GM19043 (cell line): ENCODE results near the gene TROAP.

ENCODE experiments used
- ATAC-seq: cut with Tn5 transposase; IDR thresholded peaks from one replicate; pipeline ENCODE4 v1.9.1; 2021; ENCODE audit warnings: low read depth; ENCODE audit not compliant: unreplicated experiment

Gene TROAP

GRCh38 chr12:49341777-49342065 is 18.7 kb downstream of the TROAP start:
- no peak for ATAC-seq

- ATAC-seq = peak; percentile 61
These were observed 19.2 kb downstream of the TROAP start for GRCh38 chr12:49342066-49342913.

GRCh38 chr12:49342914-49343731 is 20.1 kb downstream of the TROAP start:
- ATAC-seq = no peak

DNA sequence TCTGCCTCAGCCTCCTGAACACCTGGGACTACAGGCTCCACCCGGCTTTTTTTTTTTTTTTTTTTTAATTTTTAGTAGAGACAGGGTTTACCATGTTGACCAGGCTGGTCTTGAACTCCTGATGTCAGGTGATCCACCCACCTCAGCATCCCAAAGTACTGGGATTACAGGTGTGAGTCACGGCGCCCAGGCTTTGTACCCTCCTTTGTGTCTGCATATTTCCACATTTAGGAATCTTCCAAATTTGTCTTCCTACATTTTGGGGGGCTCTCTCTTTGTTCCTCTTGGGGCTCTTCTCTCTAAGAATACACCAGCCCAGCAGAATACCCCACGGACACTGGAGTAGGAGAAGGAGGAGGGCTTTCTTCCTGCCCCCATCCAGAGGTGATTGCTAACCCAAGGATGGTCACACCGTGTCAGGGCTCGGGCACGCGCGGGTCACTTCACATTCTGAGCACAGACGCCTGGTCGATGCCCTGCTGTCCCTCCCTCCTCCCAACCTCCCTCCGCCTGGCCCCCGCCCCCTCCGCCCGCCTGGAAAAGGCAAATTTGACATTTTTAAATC is 21.5 kb downstream of the TROAP start:
- ATAC-seq = no peak

DNA sequence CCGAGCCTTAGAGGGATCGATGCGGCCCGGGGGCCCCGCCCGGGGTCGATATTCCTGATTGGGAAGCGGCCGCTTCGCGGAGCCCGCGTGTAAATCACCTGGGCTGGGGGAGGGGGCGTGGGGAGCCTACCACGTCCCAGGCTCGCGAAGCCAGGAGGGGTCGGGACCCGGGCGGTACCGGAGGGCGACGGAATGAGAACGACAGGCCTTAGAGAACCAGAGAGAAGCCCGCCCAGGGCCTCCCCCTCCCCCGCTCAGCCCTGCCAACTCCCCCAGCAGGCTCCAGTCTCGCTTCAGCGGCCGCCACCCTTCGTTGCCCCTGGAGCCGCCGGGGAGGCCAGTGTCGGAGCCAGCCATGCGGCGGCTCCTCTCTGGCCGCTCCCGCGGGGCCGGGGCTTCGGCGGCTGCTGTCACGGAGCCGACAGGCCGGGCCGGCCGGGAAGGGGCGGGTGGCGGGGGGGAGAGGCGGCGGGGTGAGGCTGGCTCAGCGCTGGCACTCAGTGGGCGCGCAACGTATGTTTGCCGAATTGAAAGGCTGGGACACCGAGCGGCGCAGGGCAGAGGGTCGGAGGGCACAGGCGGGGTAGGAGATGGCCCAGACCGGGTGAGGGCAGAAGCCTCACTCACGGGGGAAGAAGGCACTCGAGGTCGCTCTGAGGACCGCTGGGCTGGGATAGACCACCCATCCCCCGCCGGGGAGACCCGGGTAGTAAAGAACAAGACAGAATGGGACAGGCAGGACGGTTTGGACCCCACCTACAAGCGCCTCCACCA is 22.2 kb downstream of the TROAP start:
- no peak for ATAC-seq

GRCh38 chr12:49345825-49346658 is 23.0 kb downstream of the TROAP start:
- ATAC-seq = no peak

GRCh38 chr12:49346659-49347310 is 23.7 kb downstream of the TROAP start, which contains the start of gene DNAJC22:
Gene DNAJC22, plus strand, starts transcription at chr12:49346888. Its CDS starts 1,985 bp downstream, at chr12:49348873.
- ATAC-seq = no peak

GRCh38 chr12:49347311-49348193 is 24.5 kb downstream of the TROAP start:
- no peak for ATAC-seq

DNA sequence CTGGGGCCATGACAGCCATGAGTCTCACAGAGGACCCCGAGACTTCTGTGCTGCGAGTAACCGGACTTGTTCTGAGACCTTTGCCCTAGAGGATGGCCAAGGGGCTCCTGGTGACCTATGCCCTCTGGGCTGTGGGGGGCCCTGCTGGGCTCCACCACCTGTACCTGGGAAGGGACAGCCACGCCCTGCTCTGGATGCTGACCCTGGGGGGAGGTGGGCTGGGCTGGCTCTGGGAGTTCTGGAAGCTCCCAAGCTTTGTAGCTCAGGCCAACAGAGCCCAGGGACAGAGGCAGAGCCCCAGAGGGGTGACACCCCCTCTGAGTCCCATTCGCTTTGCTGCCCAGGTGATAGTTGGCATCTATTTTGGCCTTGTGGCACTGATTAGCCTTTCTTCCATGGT is 25.7 kb downstream of the TROAP start:
- no peak for ATAC-seq

- no peak for ATAC-seq
These were observed 26.2 kb downstream of the TROAP start for GRCh38 chr12:49349266-49349665.

- no peak for ATAC-seq
These were observed 29.3 kb downstream of the TROAP start for GRCh38 chr12:49352351-49352750.

DNA sequence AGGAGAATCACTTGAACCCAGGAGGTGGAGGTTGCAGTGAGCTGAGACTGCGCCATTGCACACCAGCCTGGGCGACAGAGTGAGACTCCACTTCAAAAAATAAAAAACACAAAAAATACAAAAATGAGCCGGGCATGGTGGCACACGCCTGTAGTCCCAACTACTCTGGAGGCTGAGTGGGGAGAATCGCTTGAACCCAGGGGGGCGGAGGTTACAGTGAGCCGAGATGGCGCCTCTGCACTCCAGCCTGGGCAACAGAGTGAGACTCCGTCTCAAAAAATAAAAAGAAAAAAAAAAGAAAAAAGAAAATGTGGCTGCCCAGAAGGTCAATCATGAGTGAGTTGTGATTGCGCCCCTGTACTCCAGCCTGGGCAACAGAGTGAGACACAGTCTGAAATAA is 32.9 kb downstream of the TROAP start:
- ATAC-seq = no peak

GRCh38 chr12:49357103-49357678 is 34.1 kb downstream of the TROAP start:
- ATAC-seq = no peak

DNA sequence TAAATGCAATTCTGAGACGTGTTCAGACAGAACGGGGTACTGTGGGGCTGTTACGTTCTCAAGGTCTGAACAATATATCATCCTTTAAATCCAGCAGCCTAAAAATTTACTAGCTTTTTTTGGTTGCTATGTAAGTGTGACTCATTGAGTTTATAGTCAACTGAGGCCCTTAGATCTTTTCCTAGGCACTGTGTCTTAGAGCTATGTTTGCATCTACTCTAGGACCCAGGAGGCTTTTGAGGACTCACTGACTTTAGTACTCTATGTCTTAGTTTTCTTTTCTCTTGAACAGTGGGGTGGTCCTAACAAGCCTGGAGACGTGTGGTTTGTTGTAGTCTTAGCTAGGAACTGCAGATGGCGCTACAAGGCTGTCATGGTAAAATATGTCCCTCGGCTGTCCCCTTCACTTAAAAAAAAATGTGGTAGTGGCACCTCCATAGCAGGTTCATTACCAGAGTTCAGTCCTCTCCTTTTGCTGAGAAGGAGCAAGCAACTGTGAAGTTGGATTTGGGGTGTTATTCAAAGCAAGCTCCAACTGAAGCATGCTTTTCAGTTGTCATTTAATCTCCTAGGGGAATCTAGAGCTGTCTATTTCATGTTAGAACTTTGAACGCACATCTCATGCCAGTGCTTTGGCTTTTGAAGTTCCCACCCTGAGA is 35.6 kb downstream of the TROAP start:
- ATAC-seq = no peak

GRCh38 chr12:49359671-49360070 is 36.6 kb downstream of the TROAP start:
- no peak for ATAC-seq

GRCh38 chr12:49362077-49362476 is 39.0 kb downstream of the TROAP start:
- ATAC-seq = no peak

DNA sequence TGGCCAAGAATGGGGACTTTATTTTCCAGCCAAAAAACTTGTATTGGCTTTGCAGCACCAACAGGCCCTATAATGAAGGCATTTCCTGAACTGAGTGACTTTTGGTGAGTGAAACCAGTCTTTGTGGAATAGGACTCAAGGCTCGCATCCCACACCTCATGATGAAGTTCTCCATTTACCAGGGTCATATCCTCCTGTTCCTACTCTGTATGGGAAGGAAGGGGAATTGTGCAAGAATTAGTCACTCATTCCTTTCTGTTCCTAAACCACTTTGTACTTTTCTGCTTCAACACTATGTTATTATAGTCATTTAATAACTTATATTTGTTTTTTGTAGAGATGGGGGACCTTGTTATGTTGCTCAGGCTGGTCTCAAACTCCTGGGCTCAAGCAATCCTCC is 41.9 kb downstream of the TROAP start:
- ATAC-seq = no peak

- no peak for ATAC-seq
These were observed 42.5 kb downstream of the TROAP start for GRCh38 chr12:49365542-49365941.
